D721Med (cell line): Measurements from ENCODE around the gene OSCP1.

ENCODE experiments used
- DNase-seq: peaks from one replicate; pipeline ENCODE4 v3.0.0; 2011; ENCODE audit warnings: low spot score; ENCODE audit not compliant: insufficient read length
- FAIRE-seq: peaks from 2 replicates; lab custom pipeline; 2011; peaks lifted over from hg19 to GRCh38; lab: Jason Lieb, UNC
- TF ChIP-seq, protein P1 (sequence below): IDR thresholded peaks from 2 replicates; pipeline ENCODE4 v1.5.1; 2012; ENCODE audit warnings: mild to moderate bottlenecking, control low read depth; ENCODE audit not compliant: insufficient read depth; ENCODE audit errors: missing control alignments

Gene OSCP1

DNA sequence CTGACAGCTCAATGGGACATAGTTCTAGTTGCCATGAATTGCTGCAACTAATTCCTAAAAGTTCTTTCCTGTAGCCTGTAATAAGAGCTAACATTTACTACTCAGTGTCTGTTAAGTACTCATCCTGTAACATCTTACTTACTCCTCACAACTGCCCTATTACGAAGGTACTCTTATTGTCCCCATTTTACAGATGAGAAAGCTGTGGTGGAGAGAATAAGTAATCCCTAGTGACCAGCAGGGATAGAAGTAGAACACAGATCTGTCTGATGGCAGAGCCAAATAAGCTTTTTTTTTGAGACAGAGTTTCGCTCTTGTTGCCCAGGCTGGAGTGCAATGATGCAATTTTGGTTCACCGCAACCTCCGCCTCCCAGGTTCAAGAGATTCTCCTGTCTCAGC, 67.6 kb downstream of the OSCP1 start:
- no peak for DNase-seq
- FAIRE-seq = no peak
- TF ChIP-seq, protein P1, sequence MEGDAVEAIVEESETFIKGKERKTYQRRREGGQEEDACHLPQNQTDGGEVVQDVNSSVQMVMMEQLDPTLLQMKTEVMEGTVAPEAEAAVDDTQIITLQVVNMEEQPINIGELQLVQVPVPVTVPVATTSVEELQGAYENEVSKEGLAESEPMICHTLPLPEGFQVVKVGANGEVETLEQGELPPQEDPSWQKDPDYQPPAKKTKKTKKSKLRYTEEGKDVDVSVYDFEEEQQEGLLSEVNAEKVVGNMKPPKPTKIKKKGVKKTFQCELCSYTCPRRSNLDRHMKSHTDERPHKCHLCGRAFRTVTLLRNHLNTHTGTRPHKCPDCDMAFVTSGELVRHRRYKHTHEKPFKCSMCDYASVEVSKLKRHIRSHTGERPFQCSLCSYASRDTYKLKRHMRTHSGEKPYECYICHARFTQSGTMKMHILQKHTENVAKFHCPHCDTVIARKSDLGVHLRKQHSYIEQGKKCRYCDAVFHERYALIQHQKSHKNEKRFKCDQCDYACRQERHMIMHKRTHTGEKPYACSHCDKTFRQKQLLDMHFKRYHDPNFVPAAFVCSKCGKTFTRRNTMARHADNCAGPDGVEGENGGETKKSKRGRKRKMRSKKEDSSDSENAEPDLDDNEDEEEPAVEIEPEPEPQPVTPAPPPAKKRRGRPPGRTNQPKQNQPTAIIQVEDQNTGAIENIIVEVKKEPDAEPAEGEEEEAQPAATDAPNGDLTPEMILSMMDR = no peak

DNA sequence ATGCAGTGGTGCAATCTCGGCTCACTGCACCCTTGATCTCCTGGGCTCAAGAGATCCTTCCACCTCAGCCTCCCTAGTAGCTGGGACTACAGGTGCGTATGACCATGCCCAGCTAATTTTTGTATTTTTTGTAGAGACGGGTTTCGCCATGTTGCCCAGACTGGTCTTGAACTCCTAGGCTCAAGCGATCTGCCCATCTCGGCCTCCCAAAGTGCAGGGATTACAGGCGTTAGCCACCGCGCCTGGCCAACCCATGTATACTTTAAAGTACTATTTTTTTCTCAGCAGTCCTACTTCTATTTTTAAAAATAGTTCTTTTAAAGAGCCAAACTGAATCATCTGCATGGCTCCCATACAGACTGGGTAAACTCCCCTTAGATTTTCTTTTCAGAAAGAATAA, 68.0 kb downstream of the OSCP1 start:
- TF ChIP-seq, protein P1 = no peak
- FAIRE-seq (no peak), DNase-seq (no peak)

DNA sequence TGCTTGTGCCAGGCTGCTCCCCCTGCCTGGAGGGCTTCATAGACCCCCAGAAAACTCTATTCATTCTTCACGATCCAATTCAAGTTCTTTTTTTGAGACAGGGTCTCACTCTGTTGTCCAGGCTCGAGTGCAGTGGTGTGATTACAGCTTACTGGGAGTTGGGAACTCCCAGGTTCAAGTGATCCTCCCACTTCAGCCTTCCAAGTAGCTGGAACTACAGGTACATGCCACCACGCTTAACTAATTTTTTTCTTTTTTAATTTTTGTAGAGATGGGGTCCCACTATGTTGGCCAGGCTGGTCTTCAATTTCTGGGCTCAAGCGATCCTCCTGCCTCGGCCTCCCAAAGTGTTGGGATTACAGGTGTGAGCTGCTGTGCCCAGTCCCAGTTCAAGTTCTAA, 68.8 kb downstream of the OSCP1 start:
- no peak for DNase-seq
- FAIRE-seq = no peak
- TF ChIP-seq, protein P1 = no peak

DNA sequence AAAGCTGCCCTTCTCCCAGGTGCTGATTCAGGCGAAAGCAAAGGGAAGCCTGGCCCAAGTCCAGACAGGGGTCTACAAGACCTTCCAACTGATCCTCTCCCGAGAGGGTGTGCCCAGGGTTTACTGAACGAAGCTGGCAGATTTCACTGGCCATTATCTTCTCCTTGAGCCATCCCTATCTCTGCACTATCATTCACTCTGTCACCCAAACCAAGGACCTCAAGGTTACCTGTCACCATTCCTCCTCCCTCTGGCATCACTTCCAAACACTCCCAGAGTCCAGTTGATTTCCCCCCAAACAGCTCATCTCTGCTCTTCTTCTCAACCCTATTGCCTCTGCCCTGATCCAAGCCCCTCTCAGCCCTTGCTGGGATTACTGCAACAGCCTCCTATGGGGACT, 69.5 kb downstream of the OSCP1 start:
- TF ChIP-seq, protein P1 = no peak
- no peak for DNase-seq
- FAIRE-seq = no peak

DNA sequence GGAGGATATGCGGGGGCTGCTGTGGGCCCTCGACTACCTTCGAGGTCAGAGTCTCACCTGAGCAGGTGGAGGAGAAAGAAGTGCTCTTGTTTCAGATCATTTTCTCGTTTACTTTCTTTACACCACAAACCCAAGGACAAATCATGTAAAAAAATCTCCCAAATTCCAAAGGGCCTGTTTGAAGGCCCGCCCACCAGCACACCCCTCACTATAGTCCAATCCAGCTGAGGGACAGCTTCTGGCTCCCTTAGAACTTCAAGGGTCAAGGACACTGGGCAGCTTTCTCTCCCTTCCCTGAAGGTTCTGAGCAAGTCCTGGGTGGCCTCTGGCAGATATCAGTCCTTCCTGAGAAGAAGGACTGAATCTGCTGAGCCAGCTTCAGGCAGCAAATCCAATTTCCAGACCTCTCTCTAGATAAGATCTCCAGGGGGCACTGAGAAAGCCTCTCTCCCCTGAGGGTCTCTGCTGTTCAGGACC, 70.1 kb downstream of the OSCP1 start:
- no peak for FAIRE-seq
- TF ChIP-seq, protein P1 = no peak
- DNase-seq = no peak

DNA sequence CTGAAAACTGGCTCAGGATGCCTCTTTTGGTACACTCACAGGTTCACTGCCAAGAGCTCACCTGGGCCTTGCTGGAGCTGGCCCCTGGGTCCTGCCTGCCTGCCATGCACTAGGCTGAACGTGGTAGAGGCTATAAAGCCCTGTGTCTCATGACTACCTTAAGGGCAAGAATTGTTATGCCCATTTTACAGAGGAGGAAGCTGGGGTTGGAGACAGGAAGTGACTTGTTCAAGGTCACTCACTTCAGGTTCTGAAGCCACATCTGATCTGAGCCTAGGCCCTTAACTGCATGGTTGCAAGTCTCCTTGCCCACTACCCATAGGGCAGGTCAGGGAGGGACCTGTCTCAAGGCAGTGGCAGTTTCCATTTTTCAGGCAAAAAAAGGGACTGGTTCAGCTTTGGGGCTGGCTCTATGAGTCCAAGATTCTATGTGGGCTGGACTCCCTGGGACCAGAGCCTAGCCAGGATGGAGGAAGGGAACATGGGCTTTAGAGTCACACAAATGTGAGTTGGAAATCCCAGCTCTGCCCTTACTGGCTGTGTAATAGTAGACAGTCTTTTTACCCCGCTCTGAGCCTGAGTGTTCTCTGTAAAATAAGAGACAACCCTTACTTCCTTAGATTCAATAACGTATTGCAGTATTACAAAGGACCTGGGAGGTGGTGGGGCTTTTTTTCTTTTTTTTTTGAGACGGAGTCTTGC, 72.3 kb downstream of the OSCP1 start:
- no peak for DNase-seq
- FAIRE-seq = no peak
- TF ChIP-seq, protein P1 = no peak

DNA sequence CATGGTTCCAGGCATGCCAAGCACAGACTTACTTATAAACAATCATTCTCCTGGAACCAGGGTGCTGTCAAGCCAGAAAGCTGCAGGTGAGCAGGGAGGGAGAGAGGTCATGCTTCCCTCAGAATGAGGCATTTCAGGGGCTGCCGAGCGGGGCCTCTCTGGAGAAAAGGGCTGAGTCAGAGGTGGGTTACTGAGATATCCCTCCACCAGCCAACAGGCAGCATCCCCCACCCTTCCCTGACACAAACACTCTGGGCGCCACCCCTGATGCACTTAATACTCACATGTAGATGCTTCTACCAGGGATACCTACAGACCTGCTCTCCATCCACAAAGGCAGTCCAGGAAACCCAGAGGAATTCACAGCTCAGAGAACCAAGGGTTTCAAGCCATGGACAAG, 77.6 kb downstream of the OSCP1 start:
- no peak for FAIRE-seq
- DNase-seq = no peak
- TF ChIP-seq, protein P1 = no peak
